SK-N-SH (cell line): Measurements from ENCODE around the gene PPM1B.

ENCODE experiments used
- CTCF ChIP-seq: fragments of 200-600 bp; sonication (generic); IDR thresholded peaks from 2 replicates; pipeline ENCODE4 v1.6.1; 2017; ENCODE audit warnings: antibody characterized with exemption, mild to moderate bottlenecking, moderate library complexity
- POLR2AphosphoS5 ChIP-seq: IDR thresholded peaks from 2 replicates; pipeline ENCODE4 v1.6.1; 2012; ENCODE audit warnings: low read depth, low read length
- RCOR1 ChIP-seq: fragments of 150-350 bp; IDR thresholded peaks from 2 replicates; pipeline ENCODE4 v1.6.1; 2017; ENCODE audit warnings: antibody characterized with exemption, low read length
- TCF12 ChIP-seq: IDR thresholded peaks from 2 replicates; pipeline ENCODE4 v1.4.0; 2012

DNA sequence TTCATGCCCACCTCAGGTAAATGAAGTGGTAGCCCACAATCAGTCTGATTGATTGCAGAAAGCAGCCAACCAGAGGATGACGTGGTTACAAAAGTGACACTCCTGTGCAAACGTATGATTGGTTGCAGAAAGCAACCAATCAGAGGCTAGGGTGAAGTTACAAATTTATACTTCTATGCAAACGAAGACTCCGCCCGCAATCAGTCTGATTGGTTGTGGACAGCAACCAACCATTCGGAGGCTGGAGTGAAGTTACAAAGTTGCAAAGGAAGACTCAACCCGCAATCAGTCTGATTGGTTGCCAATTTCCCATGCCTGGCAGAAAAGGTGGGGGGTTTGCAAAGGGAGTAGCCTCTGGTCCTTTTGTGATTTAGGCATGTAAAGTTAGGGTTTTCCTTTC lies 102.6 kb downstream of the PPM1B start:
- TF ChIP-seq TCF12 (no peak), RCOR1 (no peak), CTCF (no peak), POLR2AphosphoS5 (no peak)
